Cardiac muscle cell (in vitro differentiated cells and primary cell): ENCODE results near the gene JAKMIP1. TPM values are rescaled to one million over a fixed set of nuclear protein-coding genes. Genes with fewer than 3 reads are reported as not detected.

Experiments
- DNase-seq, 2 donors: peaks; one replicate each; pipeline versions ENCODE4 v3.0.0 to v3.0.0-alpha.2; 2010 to 2017; ENCODE audit warnings: low read depth in 1 of 2, low spot score in 1 of 2
- H3K27ac ChIP-seq: fragments of 200-600 bp; sonication (generic); 2 replicates; pipeline ENCODE4 v1.5.1; 2016
- H3K27me3 ChIP-seq: fragments of 200-600 bp; sonication (generic); 2 replicates; pipeline ENCODE4 v1.6.0; 2016; ENCODE audit warnings: control low read depth
- H3K36me3 ChIP-seq: fragments of 200-600 bp; sonication (generic); 2 replicates; pipeline ENCODE4 v1.5.1; 2016; ENCODE audit warnings: control low read depth
- H3K4me1 ChIP-seq: fragments of 200-600 bp; sonication (generic); 2 replicates; pipeline ENCODE4 v1.8.1; 2017; ENCODE audit warnings: low read depth, mild to moderate bottlenecking, mixed run types
- H3K4me3 ChIP-seq: fragments of 200-600 bp; sonication (generic); 2 replicates; pipeline ENCODE4 v1.5.1; 2016; ENCODE audit warnings: mild to moderate bottlenecking
- H3K9me3 ChIP-seq: fragments of 200-600 bp; sonication (generic); 2 replicates; pipeline ENCODE4 v1.5.1; 2017; ENCODE audit warnings: low read depth, mild to moderate bottlenecking, control low read depth
- CTCF ChIP-seq: IDR thresholded peaks from 2 replicates; pipeline ENCODE4 v1.5.1; 2012; ENCODE audit warnings: low read depth, mild to moderate bottlenecking, low read length
- polyA plus RNA-seq: library from polyadenylated mRNA; unstranded; fragments of >200 nt; fragmentation: Nextera tagmentation; extraction: Ambion mirVana; gene quantifications from 2 replicates; pipeline ENCODE4 v1.2.1, GENCODE V29; 2016
- total RNA-seq: library from RNA; depleted of rRNA; stranded (reverse); fragments of >200 nt; gene quantifications from 2 replicates; pipeline ENCODE4 v1.2.3, GENCODE V29; 2016

The JAKMIP1 gene
- total and polyA plus RNA-seq, 2 experiments from 2014 or later, result 0.68 to 1.2 TPM

GRCh38 chr4:6002926-6003325 is 197.4 kb downstream of the JAKMIP1 start:
- Histone ChIP-seq H3K4me3 (no peak overlapping the region), H3K36me3 (no peaks in the 10 kb centered on the region)
- no peak for TF ChIP-seq CTCF

DNA sequence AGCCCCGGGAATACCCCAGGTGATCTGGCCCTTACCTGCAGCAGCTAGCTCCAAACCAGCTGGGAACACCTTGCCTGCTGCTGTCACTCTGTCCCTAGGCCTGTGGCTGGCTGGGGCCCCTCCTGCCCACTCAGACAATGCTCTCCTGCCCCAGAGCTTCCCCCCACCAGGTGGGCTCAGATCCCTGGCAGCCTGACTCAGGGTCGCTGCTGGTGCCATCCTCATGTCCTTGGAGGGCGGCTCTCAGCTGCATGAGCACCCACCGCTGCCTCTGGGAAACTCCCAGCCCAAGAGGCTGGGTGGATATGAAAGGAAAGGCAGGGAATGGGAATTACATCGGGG is 197.9 kb downstream of the JAKMIP1 start:
- Histone ChIP-seq H3K4me3 (no peak overlapping the region), H3K27ac (no peak overlapping the region)

More at GRCh38 chr4:6002926-6003325, 197.4 kb downstream of the JAKMIP1 start:
- no peak for DNase-seq
- no peak overlapping the region for H3K27ac ChIP-seq
- H3K9me3 ChIP-seq, result no peaks in the 10 kb centered on the region
- H3K27me3 ChIP-seq, result peaks cover 26% of the 10 kb centered on the region
- H3K4me1 ChIP-seq, result no peaks in the 10 kb centered on the region

DNA sequence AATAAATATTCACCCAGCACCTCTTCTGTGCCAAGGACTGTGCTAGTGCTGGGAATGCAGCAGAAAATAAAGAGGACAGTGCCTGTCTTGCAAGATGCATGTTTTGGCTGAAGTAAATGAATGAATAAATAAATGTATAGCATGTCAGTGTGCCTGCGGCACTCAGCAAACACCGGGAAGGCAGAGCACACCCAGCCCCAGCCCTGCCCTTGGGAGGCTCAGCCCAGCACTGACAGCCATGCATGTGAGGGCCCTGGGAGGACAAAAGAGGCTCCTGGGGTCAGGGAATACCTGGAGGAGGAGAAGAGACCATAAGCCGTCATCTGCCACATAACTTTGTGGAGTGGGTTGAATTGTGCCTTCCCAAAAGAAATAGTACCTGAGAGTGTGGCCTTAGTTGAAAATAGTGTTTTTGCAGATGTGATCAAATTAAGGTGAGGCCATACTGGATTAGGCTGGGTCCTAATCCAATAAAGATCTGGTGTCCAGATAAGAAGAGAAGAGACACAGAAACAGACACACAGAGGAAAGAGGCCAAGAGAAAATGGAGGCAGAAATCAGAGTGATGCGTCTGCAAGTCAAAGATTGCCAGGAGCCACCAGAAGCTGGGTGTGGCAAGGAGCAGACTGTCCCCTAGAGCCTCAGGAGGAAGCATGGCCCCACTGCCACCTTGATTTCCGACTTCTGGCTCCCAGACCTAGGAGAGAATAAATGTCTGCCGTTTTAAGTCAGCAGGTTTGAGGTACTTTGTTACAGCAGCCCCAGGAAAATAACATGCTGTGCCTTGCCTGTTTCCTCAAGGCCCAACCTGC is 198.5 kb downstream of the JAKMIP1 start:
- Histone ChIP-seq H3K9me3 (no peaks in the 10 kb centered on the region), H3K4me1 (no peaks in the 10 kb centered on the region), H3K4me3 (no peak overlapping the region), H3K27ac (no peak overlapping the region), H3K36me3 (no peaks in the 10 kb centered on the region), H3K27me3 (peaks cover 15% of the 10 kb centered on the region)
- DNase-seq, result no peak
- no peak for TF ChIP-seq CTCF

More for the DNA sequence above, 197.9 kb downstream of the JAKMIP1 start:
- TF ChIP-seq CTCF, result no peak
- Histone ChIP-seq H3K27me3 (peaks cover 21% of the 10 kb centered on the region), H3K36me3 (no peaks in the 10 kb centered on the region), H3K9me3 (no peaks in the 10 kb centered on the region), H3K4me1 (no peaks in the 10 kb centered on the region)
- DNase-seq, result no peak

DNA sequence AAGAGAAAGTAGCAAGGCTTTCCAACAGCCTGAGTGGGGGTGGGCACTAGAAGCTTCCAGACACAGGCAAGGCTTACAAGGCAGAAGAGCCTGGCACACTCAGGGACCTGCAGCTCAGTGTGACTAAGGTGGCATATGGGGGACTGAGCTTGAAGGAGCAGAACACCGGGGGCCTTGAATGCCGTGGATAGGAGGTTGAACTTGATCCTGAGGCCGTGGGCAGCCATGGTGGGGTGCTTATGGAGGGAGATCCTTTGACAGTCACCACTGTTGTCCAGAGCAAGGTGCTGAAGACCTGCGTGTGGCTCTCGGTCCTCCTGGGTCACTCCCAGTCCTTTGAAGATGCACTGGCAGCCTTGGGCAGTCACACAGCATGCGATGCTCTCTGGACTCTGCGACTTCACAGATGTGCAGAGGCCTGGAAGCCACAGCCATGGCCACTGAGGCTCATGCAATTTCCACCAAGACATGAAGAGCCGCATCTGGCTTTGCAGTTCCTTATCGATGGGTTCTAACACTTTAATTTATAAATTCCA is 200.5 kb downstream of the JAKMIP1 start:
- no peaks in the 10 kb centered on the region for H3K27me3 ChIP-seq
- DNase-seq, result no peak
- H3K27ac ChIP-seq, result no peak overlapping the region
- no peaks in the 10 kb centered on the region for H3K4me1 ChIP-seq
- H3K36me3 ChIP-seq, result no peaks in the 10 kb centered on the region
- no peak overlapping the region for H3K4me3 ChIP-seq
- TF ChIP-seq CTCF, result no peak
- H3K9me3 ChIP-seq, result no peaks in the 10 kb centered on the region

DNA sequence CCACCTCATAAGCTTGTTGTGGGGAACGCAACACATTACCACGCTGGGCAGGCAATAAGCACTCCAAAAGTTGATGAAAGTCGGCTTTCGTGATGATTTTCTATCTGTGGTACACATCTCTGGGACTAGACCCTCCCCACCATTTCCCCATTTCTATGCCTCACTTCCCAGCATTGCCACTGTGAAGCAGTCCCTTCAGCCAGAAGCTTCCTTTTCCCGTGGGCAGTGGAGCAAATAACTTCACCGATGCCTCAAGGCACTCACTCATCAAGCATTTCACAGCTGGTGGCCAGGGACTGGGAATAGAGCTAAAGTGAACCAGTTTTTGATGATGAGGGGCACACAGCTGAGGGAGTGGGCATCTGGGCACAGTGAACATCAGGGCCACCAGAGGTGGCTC is 201.0 kb downstream of the JAKMIP1 start:
- Histone ChIP-seq H3K4me1 (no peaks in the 10 kb centered on the region), H3K36me3 (no peaks in the 10 kb centered on the region), H3K4me3 (no peak overlapping the region), H3K27me3 (no peaks in the 10 kb centered on the region), H3K27ac (no peak overlapping the region), H3K9me3 (no peaks in the 10 kb centered on the region)
- no peak for TF ChIP-seq CTCF
- no peak for DNase-seq
